Type B pancreatic cell (in vitro differentiated cells): ENCODE data around the gene GRK5. TPM values are rescaled to one million over a fixed set of nuclear protein-coding genes. Genes with fewer than 3 reads are reported as not detected.
"Not testable (repeated sequence)": the region's sequence is repeated elsewhere in the genome, so short reads cannot be mapped to it uniquely, and the experiment has no call there.

Source experiments
- DNase-seq: peaks from one replicate; pipeline ENCODE4 v3.0.0; 2021; ENCODE audit warnings: mixed read lengths; ENCODE audit not compliant: unreplicated experiment; ENCODE audit errors: extremely low spot score
- H3K27ac Mint-ChIP-seq: 2 replicates; pipeline ENCODE4 v1.8.0; 2021; ENCODE audit warnings: mild to moderate bottlenecking, mixed read lengths
- H3K27me3 Mint-ChIP-seq: 2 replicates; pipeline ENCODE4 v1.8.0; 2021; ENCODE audit warnings: mixed read lengths
- H3K36me3 Mint-ChIP-seq: 2 replicates; pipeline ENCODE4 v1.8.0; 2021; ENCODE audit warnings: mixed read lengths
- H3K4me1 Mint-ChIP-seq: one replicate; pipeline ENCODE4 v1.8.0; 2021; ENCODE audit warnings: mixed read lengths; ENCODE audit not compliant: unreplicated experiment
- H3K4me3 Mint-ChIP-seq: 2 replicates; pipeline ENCODE4 v1.8.0; 2021; ENCODE audit warnings: mild to moderate bottlenecking, mixed read lengths
- H3K9me3 Mint-ChIP-seq: 2 replicates; pipeline ENCODE4 v1.8.0; 2021; ENCODE audit warnings: mixed read lengths
- total RNA-seq: library from RNA; stranded (reverse); gene quantifications from 2 replicates; pipeline ENCODE4 v1.2.1, GENCODE V29; 2021; ENCODE audit warnings: low replicate concordance
- TF ChIP-seq, protein P1 (sequence below): fragments of 200-600 bp; sonication (generic); conservative IDR thresholded peaks from 2 replicates; pipeline ENCODE4 v1.5.0; 2021; ENCODE audit warnings: antibody characterized with exemption, mild to moderate bottlenecking

The GRK5 gene
- total RNA-seq, 1 donor from 2014 or later = 24.8 TPM

GRCh38 chr10:119225083-119225658 is 17.8 kb downstream of the GRK5 start:
- TF ChIP-seq, protein P1, sequence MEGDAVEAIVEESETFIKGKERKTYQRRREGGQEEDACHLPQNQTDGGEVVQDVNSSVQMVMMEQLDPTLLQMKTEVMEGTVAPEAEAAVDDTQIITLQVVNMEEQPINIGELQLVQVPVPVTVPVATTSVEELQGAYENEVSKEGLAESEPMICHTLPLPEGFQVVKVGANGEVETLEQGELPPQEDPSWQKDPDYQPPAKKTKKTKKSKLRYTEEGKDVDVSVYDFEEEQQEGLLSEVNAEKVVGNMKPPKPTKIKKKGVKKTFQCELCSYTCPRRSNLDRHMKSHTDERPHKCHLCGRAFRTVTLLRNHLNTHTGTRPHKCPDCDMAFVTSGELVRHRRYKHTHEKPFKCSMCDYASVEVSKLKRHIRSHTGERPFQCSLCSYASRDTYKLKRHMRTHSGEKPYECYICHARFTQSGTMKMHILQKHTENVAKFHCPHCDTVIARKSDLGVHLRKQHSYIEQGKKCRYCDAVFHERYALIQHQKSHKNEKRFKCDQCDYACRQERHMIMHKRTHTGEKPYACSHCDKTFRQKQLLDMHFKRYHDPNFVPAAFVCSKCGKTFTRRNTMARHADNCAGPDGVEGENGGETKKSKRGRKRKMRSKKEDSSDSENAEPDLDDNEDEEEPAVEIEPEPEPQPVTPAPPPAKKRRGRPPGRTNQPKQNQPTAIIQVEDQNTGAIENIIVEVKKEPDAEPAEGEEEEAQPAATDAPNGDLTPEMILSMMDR = no peak
- H3K4me1 Mint-ChIP-seq = peaks cover 34% of the 10 kb centered on the region
- no peak for DNase-seq
- H3K27me3 Mint-ChIP-seq = no peaks in the 10 kb centered on the region
- no peak overlapping the region for H3K4me3 Mint-ChIP-seq
- H3K27ac Mint-ChIP-seq = no peak overlapping the region
- H3K9me3 Mint-ChIP-seq = peaks cover 3% of the 10 kb centered on the region
- peaks cover 9% of the 10 kb centered on the region for H3K36me3 Mint-ChIP-seq

DNA sequence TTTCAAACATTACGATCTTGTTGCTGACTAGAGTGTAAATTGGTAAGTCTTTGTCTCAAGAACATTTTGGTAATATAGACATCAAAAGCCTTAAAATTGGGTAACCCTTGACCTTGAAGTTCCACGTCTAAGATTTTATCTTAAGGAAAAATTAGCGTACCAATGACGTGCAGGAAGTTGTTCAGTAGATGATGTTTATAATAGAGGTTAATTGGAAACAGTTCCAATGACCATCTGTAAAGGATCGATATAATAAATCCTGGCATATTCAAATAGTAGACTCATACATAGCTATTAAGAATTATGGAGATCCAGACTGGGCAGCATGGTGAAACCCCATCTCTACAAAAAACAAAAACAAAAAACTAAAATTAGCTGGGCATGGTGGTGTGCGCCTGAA is 20.5 kb downstream of the GRK5 start:
- Mint-ChIP-seq H3K27ac (no peak overlapping the region), H3K27me3 (no peaks in the 10 kb centered on the region), H3K4me3 (no peak overlapping the region), H3K4me1 (peaks cover 18% of the 10 kb centered on the region), H3K36me3 (peaks cover 20% of the 10 kb centered on the region), H3K9me3 (peaks cover 10% of the 10 kb centered on the region)
- no peak for DNase-seq
- TF ChIP-seq, protein P1 = no peak

DNA sequence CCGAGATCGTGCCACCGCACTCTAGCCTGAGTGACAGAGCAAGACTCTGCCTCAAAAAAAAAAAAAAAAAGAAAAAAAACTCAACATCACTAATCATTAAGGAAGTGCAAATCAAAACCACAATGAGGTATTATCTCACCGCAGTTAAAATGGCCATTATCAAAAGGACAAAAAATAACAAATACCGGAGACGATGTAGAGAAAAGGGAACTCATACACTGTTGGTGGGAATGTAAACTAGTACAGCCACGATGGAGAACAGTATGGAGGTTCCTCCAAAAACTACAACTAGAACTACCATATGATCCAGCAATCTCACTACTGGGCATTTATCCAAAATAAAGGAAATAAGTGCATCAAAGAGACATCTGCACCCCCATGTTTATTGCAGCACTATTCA is 24.3 kb downstream of the GRK5 start:
- Mint-ChIP-seq H3K9me3 (peaks cover 10% of the 10 kb centered on the region), H3K27ac (no peak overlapping the region), H3K4me3 (no peak overlapping the region), H3K27me3 (no peaks in the 10 kb centered on the region), H3K36me3 (peaks cover 20% of the 10 kb centered on the region), H3K4me1 (peaks cover 18% of the 10 kb centered on the region)
- DNase-seq = no peak
- TF ChIP-seq, protein P1 = no peak

DNA sequence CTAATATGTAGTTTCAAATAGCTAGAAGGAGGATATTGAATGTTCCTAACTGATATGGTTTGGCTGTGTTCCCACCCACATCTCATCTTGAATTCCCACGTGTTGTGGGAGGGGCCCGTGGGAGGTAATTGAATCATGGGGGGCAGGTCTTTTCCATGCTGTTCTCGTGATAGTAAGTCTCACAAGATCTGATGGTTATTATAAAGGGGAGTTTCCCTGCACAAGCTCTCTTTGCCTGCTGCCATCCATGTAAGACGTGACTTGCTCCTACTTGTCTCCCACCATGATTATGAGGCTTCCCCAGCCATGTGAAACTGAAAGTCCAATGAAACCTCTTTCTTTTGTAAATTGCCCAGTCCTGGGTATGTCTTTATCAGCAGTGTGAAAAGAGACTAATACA is 25.1 kb downstream of the GRK5 start:
- not testable (repeated sequence) for DNase-seq, H3K27me3 Mint-ChIP-seq, H3K4me3 Mint-ChIP-seq, H3K27ac Mint-ChIP-seq, H3K9me3 Mint-ChIP-seq
- Mint-ChIP-seq H3K4me1 (peaks cover 26% of the 10 kb centered on the region), H3K36me3 (peaks cover 20% of the 10 kb centered on the region)

DNA sequence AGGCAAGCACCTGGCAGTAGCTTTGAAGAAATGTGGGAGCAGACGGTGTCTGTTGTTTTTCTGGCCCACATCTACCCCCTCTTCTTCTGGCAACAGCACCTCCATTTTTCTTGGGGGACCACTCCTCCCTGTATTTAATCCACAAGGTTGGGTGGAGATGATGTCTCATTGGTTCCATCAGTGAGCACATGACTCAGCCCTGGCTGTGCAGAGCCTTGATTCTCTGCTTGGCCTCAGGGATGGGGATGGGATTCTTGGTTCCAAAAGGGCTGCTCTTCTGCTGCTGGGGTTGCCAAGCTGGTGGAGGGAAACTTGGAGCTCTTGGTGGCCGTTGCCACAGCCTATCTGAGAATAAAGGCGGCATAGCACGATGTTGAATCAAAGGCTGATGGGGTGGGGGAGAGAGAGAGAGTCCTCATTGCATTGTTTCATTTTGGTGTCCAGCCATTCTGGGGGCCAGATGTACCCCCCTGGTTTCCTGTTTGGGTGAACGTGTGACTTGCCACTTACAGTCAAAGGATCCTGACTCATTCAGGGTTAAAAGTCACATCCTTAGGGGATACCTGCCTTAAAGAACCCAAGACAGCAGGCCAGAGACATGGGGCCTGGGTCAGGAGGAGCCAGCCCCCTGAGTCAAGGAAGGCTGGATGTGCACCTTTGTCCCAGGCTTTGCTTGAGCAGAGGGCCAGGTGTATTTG is 25.9 kb downstream of the GRK5 start:
- Mint-ChIP-seq H3K36me3 (peaks cover 20% of the 10 kb centered on the region), H3K4me3 (no peak overlapping the region), H3K4me1 (peaks cover 34% of the 10 kb centered on the region), H3K27ac (no peak overlapping the region), H3K27me3 (no peaks in the 10 kb centered on the region), H3K9me3 (peaks cover 10% of the 10 kb centered on the region)
- TF ChIP-seq, protein P1 = no peak
- no peak for DNase-seq

DNA sequence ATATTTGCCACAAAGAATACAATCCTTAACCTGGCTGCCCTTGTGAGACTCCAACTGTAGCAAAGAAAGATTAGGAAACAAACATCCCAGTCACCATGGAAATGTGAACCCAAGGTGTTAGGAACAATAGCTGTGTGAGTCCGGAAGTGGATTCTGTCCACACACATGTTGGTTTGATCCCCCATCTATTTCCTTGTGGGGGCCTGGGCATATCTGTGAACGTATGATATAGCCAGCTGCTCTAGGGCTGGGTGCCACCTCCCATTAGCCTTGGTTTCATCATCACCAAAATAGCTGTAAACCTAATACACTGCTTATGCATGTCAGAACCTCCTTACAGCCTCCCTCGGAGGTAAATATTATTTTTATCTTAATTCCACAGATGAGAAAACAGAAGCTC is 26.4 kb downstream of the GRK5 start:
- no peak overlapping the region for H3K4me3 Mint-ChIP-seq
- H3K4me1 Mint-ChIP-seq = peaks cover 40% of the 10 kb centered on the region
- peaks cover 10% of the 10 kb centered on the region for H3K9me3 Mint-ChIP-seq
- no peak overlapping the region for H3K27ac Mint-ChIP-seq
- H3K36me3 Mint-ChIP-seq = peaks cover 20% of the 10 kb centered on the region
- H3K27me3 Mint-ChIP-seq = no peaks in the 10 kb centered on the region
- no peak for DNase-seq
- TF ChIP-seq, protein P1 = no peak
